SU-DHL-6 (cell line): ENCODE data around the gene RNFT2.

Source experiments
- CTCF ChIP-seq: fragments of 200-600 bp; sonication (generic); IDR thresholded peaks from one replicate; pipeline ENCODE4 v1.5.1; 2017; ENCODE audit warnings: antibody characterized with exemption, mild to moderate bottlenecking, low read length, moderate library complexity; ENCODE audit not compliant: insufficient read depth, poor library complexity, severe bottlenecking
- EZH2phosphoT487 ChIP-seq: fragments of 200-600 bp; sonication (generic), shearing (Covaris generic); conservative IDR thresholded peaks from 2 replicates; pipeline ENCODE4 v1.6.1; 2018; ENCODE audit warnings: mild to moderate bottlenecking, antibody characterized with exemption, low read length, moderate library complexity, mixed read lengths

- TF ChIP-seq CTCF: no peak
- TF ChIP-seq EZH2phosphoT487: no peak
Observed at GRCh38 chr12:116820064-116820656, 82.0 kb downstream of the RNFT2 start.
